HepG2 (cell line): Measurements from ENCODE around the gene FNDC3B. TPM values are rescaled to one million over a fixed set of nuclear protein-coding genes. Genes with fewer than 3 reads are reported as not detected.

Source experiments
- DMAP1 ChIP-seq: IDR thresholded peaks from 2 replicates; pipeline ENCODE4 v1.6.1; 2016
- EHMT2 ChIP-seq: fragments of 200-600 bp; sonication (generic); IDR thresholded peaks from 2 replicates; pipeline ENCODE4 v1.7.0; 2017; ENCODE audit warnings: antibody characterized with exemption, low read depth, low read length, borderline replicate concordance
- FOXC1 ChIP-seq: sonication (generic); formaldehyde crosslinking; IDR thresholded peaks from 2 replicates; pipeline ENCODE4 v1.8.0; 2022; ENCODE audit warnings: mild to moderate bottlenecking, missing genetic modification reagents, borderline replicate concordance
- HNRNPL ChIP-seq: fragments of 200-400 bp; formaldehyde crosslinking; IDR thresholded peaks from 2 replicates; pipeline ENCODE4 v1.6.1; 2017; ENCODE audit warnings: mild to moderate bottlenecking, low read depth, low read length
- HNRNPLL ChIP-seq: fragments of 200-400 bp; formaldehyde crosslinking; IDR thresholded peaks from 2 replicates; pipeline ENCODE4 v1.6.1; 2017; ENCODE audit warnings: mild to moderate bottlenecking, low read depth, low read length; ENCODE audit not compliant: poor library complexity, severe bottlenecking
- KAT2B ChIP-seq: fragments of 150-350 bp; IDR thresholded peaks from 2 replicates; pipeline ENCODE4 v1.6.1; 2014; ENCODE audit warnings: low read depth, low read length, borderline replicate concordance
- KDM3A ChIP-seq: IDR thresholded peaks from 2 replicates; pipeline ENCODE4 v1.6.1; 2018; ENCODE audit warnings: low read depth, missing compliant biosample characterization
- KDM4B ChIP-seq: sonication (generic); formaldehyde crosslinking; IDR thresholded peaks from 2 replicates; pipeline ENCODE4 v1.4.0; 2020; ENCODE audit warnings: missing genetic modification reagents
- MEIS1 ChIP-seq: sonication (generic); formaldehyde crosslinking; IDR thresholded peaks from 2 replicates; pipeline ENCODE4 v1.9.0; 2021; ENCODE audit warnings: mild to moderate bottlenecking, missing genetic modification reagents, moderate library complexity, borderline replicate concordance
- NFKB2 ChIP-seq: sonication (generic); formaldehyde crosslinking; IDR thresholded peaks from 2 replicates; pipeline ENCODE4 v1.4.0; 2020; ENCODE audit warnings: missing genetic modification reagents, borderline replicate concordance
- SCMH1 ChIP-seq: sonication (generic); formaldehyde crosslinking; IDR thresholded peaks from 2 replicates; pipeline ENCODE4 v1.9.0; 2021; ENCODE audit warnings: missing genetic modification reagents, mild to moderate bottlenecking, borderline replicate concordance
- SIX1 ChIP-seq: sonication (generic); formaldehyde crosslinking; IDR thresholded peaks from 2 replicates; pipeline ENCODE4 v1.4.0; 2020; ENCODE audit warnings: missing genetic modification reagents, borderline replicate concordance
- SNAPC2 ChIP-seq: sonication (generic); formaldehyde crosslinking; IDR thresholded peaks from 2 replicates; pipeline ENCODE4 v1.8.1; 2022; ENCODE audit warnings: mild to moderate bottlenecking, missing genetic modification reagents
- ZBTB3 ChIP-seq: sonication (generic); formaldehyde crosslinking; IDR thresholded peaks from 2 replicates; pipeline ENCODE4 v1.4.0; 2020; ENCODE audit warnings: low read depth, mild to moderate bottlenecking, moderate library complexity, missing genetic modification reagents, borderline replicate concordance
- ZFAT ChIP-seq: sonication (generic); formaldehyde crosslinking; conservative IDR thresholded peaks from 2 replicates; pipeline ENCODE4 v1.8.1; 2023; ENCODE audit warnings: missing genetic modification reagents, inconsistent platforms
- ZFP37 ChIP-seq: sonication (generic); formaldehyde crosslinking; IDR thresholded peaks from 2 replicates; pipeline ENCODE4 v1.4.0; 2020; ENCODE audit warnings: missing genetic modification reagents, borderline replicate concordance
- ZNF160 ChIP-seq: sonication (generic); formaldehyde crosslinking; IDR thresholded peaks from 2 replicates; pipeline ENCODE4 v1.8.0; 2022; ENCODE audit warnings: mild to moderate bottlenecking, inconsistent platforms, missing genetic modification reagents
- ZNF232 ChIP-seq: sonication (generic); formaldehyde crosslinking; IDR thresholded peaks from 2 replicates; pipeline ENCODE4 v1.4.0; 2020; ENCODE audit warnings: missing genetic modification reagents, borderline replicate concordance
- ZNF3 ChIP-seq: IDR thresholded peaks from 2 replicates; pipeline ENCODE4 v1.7.0; 2017; ENCODE audit warnings: inconsistent platforms
- ZNF430 ChIP-seq: sonication (generic); formaldehyde crosslinking; IDR thresholded peaks from 2 replicates; pipeline ENCODE4 v1.9.0; 2021; ENCODE audit warnings: mild to moderate bottlenecking, missing genetic modification reagents
- ZNF83 ChIP-seq: sonication (generic); formaldehyde crosslinking; IDR thresholded peaks from 2 replicates; pipeline ENCODE4 v1.4.0; 2020; ENCODE audit warnings: missing genetic modification reagents, mild to moderate bottlenecking, borderline replicate concordance
- polyA plus RNA-seq, 8 experiments: library from polyadenylated mRNA; depleted of rRNA in 3 of 8; stranded (reverse) in 7 of 8; unstranded in 1 of 8; fragments of >200 nt; fragmentation: Illumina TruSeq in 4 of 8; extraction: Trizol in 4 of 8; gene quantifications; 2 replicates each; pipeline versions ENCODE4 v1.2.1 to v1.2.3, GENCODE V29; 2011 to 2016; ENCODE audit warnings: low read depth in 4 of 8, missing spikeins in 1 of 8, mixed read lengths in 1 of 8; ENCODE audit not compliant: insufficient read depth in 1 of 8
- total RNA-seq, 5 experiments: library from RNA; depleted of rRNA; stranded (reverse); fragments of >200 nt; fragmentation: Illumina TruSeq; extraction: Trizol; gene quantifications; 2 replicates each; pipeline ENCODE4 v1.2.3, GENCODE V29; 2016; ENCODE audit warnings: low read depth in 1 of 5
- TF ChIP-seq, protein P1 (sequence below): sonication (generic); formaldehyde crosslinking; IDR thresholded peaks from 2 replicates; pipeline ENCODE4 v1.9.0; 2021; ENCODE audit warnings: missing genetic modification reagents, mild to moderate bottlenecking, borderline replicate concordance
- TF ChIP-seq, protein P2 (sequence below): IDR thresholded peaks from 2 replicates; pipeline ENCODE4 v1.6.1; 2016; ENCODE audit warnings: low read depth, missing genetic modification reagents, missing compliant biosample characterization
- TF ChIP-seq, protein P3 (sequence below): sonication (generic); formaldehyde crosslinking; IDR thresholded peaks from 2 replicates; pipeline ENCODE4 v1.4.0; 2020; ENCODE audit warnings: mild to moderate bottlenecking, missing genetic modification reagents

The FNDC3B gene
- total and polyA plus RNA-seq, 2 of the 13 experiments (the other 11 are each of a cell fraction or from before 2014, with no cell fraction given): 74.8 to 103 TPM

DNA sequence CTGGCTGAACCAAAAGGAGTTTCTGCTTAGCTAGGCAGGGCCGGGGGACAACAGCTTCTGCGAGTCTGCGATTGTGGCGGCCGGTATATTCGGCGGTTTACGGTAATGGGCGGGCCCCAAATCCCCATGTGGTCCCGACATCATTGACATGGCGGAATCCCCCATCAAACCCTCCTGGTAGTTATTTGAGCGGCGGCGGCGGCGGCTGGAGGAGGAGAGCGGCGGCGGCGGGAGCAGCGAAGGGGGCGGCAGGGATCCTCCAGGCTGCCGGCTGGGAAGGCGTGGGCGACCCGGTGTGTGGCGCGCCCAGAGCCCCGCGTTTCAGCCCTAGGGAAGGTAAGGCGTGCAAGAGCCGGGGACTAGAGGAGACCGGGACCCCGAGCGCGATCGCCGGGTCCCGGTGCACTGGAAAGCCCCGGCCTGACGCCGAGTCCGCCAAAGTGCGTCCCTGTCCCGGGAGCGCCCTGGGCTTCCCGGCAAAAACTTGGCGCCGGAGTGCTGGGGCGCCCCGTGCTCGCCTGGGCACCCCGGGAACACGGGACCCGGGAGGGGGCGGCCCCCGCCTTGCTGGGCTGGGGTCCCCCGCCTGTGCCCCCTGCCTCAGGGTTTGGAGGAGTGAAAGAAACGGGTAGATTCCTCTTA lies at the start of gene FNDC3B (continued):
- TF ChIP-seq, protein P1, sequence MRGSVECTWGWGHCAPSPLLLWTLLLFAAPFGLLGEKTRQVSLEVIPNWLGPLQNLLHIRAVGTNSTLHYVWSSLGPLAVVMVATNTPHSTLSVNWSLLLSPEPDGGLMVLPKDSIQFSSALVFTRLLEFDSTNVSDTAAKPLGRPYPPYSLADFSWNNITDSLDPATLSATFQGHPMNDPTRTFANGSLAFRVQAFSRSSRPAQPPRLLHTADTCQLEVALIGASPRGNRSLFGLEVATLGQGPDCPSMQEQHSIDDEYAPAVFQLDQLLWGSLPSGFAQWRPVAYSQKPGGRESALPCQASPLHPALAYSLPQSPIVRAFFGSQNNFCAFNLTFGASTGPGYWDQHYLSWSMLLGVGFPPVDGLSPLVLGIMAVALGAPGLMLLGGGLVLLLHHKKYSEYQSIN (CRISPR knock-in tag): no peak
- TF ChIP-seq DMAP1: peak; percentile 6; the same call in 1 of the 2 replicates
- peak; percentile 28 for TF ChIP-seq HNRNPLL
- TF ChIP-seq MEIS1: no peak
- peak; percentile 60 for TF ChIP-seq SNAPC2 (CRISPR knock-in tag)
- no peak for TF ChIP-seq ZNF160
- no peak for TF ChIP-seq KDM3A
- peak; percentile 47; the same call in 1 of the 2 replicates for TF ChIP-seq FOXC1 (CRISPR knock-in tag)
- no peak; the same call in 1 of the 2 replicates for TF ChIP-seq HNRNPL
- 0 out of 2 replicates have a peak, but pooled peaks have one; percentile 6 for TF ChIP-seq KDM4B (CRISPR knock-in tag)
- TF ChIP-seq SCMH1 (CRISPR knock-in tag): no peak
- peak; percentile 92 for TF ChIP-seq ZNF430 (CRISPR knock-in tag)
- TF ChIP-seq KAT2B: no peak
- TF ChIP-seq EHMT2: no peak
- TF ChIP-seq, protein P2, sequence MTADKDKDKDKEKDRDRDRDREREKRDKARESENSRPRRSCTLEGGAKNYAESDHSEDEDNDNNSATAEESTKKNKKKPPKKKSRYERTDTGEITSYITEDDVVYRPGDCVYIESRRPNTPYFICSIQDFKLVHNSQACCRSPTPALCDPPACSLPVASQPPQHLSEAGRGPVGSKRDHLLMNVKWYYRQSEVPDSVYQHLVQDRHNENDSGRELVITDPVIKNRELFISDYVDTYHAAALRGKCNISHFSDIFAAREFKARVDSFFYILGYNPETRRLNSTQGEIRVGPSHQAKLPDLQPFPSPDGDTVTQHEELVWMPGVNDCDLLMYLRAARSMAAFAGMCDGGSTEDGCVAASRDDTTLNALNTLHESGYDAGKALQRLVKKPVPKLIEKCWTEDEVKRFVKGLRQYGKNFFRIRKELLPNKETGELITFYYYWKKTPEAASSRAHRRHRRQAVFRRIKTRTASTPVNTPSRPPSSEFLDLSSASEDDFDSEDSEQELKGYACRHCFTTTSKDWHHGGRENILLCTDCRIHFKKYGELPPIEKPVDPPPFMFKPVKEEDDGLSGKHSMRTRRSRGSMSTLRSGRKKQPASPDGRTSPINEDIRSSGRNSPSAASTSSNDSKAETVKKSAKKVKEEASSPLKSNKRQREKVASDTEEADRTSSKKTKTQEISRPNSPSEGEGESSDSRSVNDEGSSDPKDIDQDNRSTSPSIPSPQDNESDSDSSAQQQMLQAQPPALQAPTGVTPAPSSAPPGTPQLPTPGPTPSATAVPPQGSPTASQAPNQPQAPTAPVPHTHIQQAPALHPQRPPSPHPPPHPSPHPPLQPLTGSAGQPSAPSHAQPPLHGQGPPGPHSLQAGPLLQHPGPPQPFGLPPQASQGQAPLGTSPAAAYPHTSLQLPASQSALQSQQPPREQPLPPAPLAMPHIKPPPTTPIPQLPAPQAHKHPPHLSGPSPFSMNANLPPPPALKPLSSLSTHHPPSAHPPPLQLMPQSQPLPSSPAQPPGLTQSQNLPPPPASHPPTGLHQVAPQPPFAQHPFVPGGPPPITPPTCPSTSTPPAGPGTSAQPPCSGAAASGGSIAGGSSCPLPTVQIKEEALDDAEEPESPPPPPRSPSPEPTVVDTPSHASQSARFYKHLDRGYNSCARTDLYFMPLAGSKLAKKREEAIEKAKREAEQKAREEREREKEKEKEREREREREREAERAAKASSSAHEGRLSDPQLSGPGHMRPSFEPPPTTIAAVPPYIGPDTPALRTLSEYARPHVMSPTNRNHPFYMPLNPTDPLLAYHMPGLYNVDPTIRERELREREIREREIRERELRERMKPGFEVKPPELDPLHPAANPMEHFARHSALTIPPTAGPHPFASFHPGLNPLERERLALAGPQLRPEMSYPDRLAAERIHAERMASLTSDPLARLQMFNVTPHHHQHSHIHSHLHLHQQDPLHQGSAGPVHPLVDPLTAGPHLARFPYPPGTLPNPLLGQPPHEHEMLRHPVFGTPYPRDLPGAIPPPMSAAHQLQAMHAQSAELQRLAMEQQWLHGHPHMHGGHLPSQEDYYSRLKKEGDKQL (CRISPR knock-in tag): no peak
- TF ChIP-seq ZFAT: no peak
- no peak for TF ChIP-seq ZNF232 (CRISPR knock-in tag)
- TF ChIP-seq ZFP37: peak; percentile 76; the same call in 1 of the 2 replicates
- TF ChIP-seq, protein P3, sequence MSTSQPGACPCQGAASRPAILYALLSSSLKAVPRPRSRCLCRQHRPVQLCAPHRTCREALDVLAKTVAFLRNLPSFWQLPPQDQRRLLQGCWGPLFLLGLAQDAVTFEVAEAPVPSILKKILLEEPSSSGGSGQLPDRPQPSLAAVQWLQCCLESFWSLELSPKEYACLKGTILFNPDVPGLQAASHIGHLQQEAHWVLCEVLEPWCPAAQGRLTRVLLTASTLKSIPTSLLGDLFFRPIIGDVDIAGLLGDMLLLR: 0 out of 2 replicates have a peak, but pooled peaks have one; percentile 33
- 0 out of 2 replicates have a peak, but pooled peaks have one; percentile 1 for TF ChIP-seq ZBTB3
- TF ChIP-seq ZNF83: no peak
- TF ChIP-seq ZNF3: no peak
- TF ChIP-seq NFKB2 (CRISPR knock-in tag): peak; percentile 86; the same call in 1 of the 2 replicates
- TF ChIP-seq SIX1 (CRISPR knock-in tag): peak; percentile 28; the same call in 1 of the 2 replicates
